Right kidney (tissue), 9 donors: ENCODE results near the gene SLC35E2B.
"Not testable (repeated sequence)": the region's sequence is repeated elsewhere in the genome, so short reads cannot be mapped to it uniquely, and the experiment has no call there.

Source experiments
- DNase-seq: peaks from one replicate; pipeline ENCODE4 v3.0.0-alpha.2; 2016
- long read RNA-seq, 8 donors: transcript quantifications; one replicate each; lab custom pipeline, GENCODE V29; 2026

SLC35E2B gene
- long read RNA-seq, donor 1, full-length matches to known transcripts, result 6 of 35 reads
- long read RNA-seq, donor 1, partial matches to known transcripts, result 29 of 35 reads
- long read RNA-seq, donor 1, other reads (novel, unspliced or antisense), result 0 of 35 reads
- long read RNA-seq, donor 2, full-length matches to known transcripts, result 4 of 18 reads
- long read RNA-seq, donor 2, partial matches to known transcripts, result 14 of 18 reads
- long read RNA-seq, donor 2, other reads (novel, unspliced or antisense), result 0 of 18 reads
- long read RNA-seq, donor 3, full-length matches to known transcripts, result 9 of 17 reads
- long read RNA-seq, donor 3, partial matches to known transcripts, result 8 of 17 reads
- long read RNA-seq, donor 3, other reads (novel, unspliced or antisense), result 0 of 17 reads
- long read RNA-seq, donor 4, full-length matches to known transcripts, result 11 of 46 reads
- long read RNA-seq, donor 4, partial matches to known transcripts, result 30 of 46 reads
- long read RNA-seq, donor 4, other reads (novel, unspliced or antisense), result 5 of 46 reads
- long read RNA-seq, donor 5, full-length matches to known transcripts, result 7 of 7 reads
- long read RNA-seq, donor 5, partial matches to known transcripts, result 0 of 7 reads
- long read RNA-seq, donor 5, other reads (novel, unspliced or antisense), result 0 of 7 reads
- long read RNA-seq, donor 6, full-length matches to known transcripts, result 5 of 17 reads
- long read RNA-seq, donor 6, partial matches to known transcripts, result 7 of 17 reads
- long read RNA-seq, donor 6, other reads (novel, unspliced or antisense), result 5 of 17 reads
- long read RNA-seq, donor 7, full-length matches to known transcripts, result 17 of 36 reads
- long read RNA-seq, donor 7, partial matches to known transcripts, result 19 of 36 reads
- long read RNA-seq, donor 7, other reads (novel, unspliced or antisense), result 0 of 36 reads
- long read RNA-seq, donor 8, full-length matches to known transcripts, result 16 of 21 reads
- long read RNA-seq, donor 8, partial matches to known transcripts, result 5 of 21 reads
- long read RNA-seq, donor 8, other reads (novel, unspliced or antisense), result 0 of 21 reads

DNA sequence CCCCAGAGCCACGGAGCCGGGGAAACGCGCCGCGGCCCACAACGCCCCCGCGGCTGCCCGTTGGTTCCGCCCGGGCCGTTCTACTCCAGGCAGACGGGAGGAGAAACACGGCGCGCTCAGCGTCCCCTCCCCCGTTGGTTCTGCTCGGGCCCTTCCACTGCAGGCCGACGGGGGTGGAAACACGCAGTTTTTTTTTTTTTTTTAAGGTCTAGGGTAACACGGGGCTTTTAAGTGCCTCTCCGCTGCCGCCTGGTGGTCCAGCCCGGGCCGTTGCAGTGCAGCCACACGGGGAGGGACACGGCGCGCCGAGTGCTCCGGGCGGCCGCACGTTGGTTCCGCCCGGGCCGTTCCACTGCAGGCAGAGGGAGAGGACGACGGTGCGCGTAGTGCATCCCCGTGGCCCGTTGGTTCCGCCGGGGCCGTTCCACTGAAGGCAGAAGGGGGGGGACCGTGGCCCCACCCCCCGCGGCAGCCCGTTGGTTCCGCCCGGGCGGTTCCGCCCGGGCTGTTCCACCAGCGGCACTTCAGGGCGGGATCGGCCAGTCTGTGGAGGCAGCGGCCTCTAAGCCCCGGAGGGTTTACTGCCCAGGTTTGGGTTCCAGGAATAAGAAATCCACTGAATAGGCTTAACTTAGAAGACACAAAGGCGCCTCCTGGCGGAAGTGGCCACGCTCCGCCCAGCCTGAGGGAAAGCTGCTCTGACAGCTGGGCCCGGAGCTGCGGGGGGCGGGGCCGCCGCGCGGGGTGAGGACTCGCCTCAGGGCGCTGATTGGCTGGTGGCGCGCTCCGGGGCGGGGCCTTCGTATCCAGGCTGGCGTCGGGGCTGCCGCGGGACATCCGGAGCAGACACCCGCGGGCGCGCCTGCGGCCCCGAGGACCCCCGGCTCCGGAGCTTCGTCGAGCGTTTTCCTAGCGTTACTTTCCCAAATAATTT lies at the start of gene SLC35E2B:
Gene SLC35E2B, minus strand, starts transcription at position 82 of the 934 bp plus-strand sequence. CDS start 16,096 bp downstream, outside the sequence.
- peak; percentile 92 for DNase-seq

DNA sequence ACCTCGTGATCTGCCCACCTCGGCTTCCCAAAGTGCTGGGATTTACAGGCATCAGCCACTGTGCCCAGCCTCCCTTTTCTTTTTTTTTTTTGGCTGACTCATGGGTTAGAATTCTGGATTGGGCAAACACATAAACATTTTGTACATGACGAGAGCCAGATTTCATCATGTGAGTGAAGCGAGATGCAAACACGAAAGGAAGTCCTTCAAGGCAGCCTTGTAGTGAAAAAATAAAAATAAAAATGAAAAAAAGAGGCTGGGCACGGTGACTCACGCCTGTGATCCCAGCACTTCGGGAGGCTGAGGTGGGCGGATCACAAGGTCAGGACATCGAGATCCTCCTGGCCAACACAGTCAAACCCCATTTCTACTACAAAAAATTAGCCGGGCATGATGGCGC lies 48.4 kb upstream of the SLC35E2B start:
- DNase-seq, result not testable (repeated sequence)

DNA sequence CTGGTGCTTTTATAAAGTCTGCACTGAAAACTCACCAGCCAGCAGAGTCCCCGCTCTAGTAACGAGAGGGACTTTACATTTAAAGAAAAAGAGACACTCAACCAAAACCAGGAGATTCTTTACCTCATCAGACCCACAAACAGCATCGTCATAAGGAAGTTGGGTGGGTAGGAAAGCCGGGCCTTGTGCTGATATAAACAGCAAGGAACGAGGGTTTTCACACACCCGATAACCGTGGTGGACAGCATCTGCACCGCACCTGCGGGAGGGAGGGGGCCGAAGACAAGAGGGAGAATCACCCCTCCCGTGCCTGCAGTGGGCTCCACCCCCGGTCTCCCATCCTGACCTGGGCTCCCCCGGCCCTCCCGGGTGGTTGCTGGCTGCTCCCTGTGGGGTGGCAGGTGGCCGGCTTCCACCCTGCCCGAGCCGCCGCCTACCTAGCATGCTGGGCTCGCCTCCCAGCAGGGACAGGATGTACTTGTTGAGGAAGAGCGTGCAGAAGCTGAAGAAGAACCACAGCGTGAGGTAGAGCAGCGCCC lies 46.3 kb upstream of the SLC35E2B start:
- not testable (repeated sequence) for DNase-seq

DNA sequence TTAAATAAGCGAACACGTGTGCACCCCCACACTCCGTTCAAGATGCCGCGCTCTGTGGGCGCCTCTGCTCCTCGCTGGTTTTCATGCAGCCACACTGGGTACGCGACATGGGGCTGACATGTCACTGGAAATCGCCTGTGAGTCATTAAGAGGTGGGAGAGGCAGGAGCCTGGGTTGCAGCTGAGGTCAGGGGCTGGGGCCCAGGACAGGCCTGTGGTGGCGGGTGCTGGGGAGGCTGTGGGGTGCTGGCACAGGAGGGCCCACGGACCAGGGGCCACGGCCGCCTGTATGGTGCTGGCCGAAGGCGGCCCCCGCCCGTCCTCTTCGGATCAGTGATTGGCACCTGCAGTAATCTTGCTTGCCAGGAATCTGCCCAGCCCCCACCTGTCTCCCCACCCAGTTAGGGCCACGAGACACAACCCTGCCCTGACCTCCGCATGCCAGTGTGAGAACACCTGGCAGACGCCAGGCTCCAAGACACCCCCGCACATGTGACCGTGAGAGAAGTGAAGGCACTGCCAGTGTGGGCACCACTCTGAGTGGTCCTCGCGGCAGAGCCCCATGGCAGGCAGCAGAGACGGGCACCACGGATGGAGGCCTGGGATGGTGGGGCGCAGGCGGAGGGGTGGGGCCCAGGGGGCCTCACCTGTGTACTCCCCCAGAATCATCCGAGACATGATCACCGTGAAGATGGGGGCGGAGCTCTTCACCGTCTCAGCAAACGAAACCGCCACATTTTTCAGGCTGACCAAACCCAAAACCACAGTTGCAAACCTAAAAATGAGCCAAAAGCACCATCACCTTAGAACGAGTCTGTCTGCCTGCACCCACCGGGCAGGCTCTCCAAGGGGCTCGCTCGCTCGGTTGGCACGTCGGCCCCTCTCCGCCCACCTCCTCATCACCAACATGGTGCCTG lies 45.3 kb upstream of the SLC35E2B start:
- not testable (repeated sequence) for DNase-seq

DNA sequence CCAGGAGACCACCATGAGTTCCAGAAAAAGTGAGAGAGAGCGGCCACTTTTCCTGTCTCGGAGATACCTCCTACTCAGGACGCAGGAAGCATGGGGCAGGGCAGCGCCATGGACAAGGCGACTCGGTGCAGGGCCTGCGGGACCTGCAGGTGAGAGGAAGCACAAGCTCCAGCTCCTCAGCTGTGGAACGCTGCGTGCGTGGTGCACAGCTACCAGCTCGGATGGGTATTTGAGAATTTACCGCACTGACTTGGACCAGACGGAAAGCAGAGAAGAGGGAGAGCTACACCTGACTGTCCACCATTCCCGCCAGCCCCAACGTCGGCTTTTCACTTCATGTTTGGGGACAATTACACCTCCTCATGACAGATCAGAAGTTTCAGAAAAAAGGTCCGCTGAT lies 39.8 kb upstream of the SLC35E2B start:
- DNase-seq, result no peak

DNA sequence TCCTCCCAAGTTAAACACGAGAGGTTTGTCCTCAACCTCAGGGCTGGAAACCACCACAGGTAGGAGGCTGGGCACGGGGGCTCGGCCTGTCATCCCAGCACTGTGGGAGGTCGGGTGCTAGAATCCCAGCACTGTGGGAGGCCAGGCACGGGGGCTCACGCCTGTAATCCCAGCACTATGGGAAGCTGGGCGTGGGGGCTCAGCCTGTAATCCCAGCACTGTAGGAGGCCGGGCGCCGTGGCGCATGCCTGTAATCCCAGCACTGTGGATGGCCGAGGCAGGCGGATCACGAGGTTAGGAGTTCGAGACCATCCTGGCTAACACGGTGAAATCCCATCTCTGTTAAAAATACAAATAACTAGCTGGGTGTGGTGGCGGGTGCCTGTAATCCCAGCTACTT lies 38.3 kb upstream of the SLC35E2B start:
- no peak for DNase-seq

DNA sequence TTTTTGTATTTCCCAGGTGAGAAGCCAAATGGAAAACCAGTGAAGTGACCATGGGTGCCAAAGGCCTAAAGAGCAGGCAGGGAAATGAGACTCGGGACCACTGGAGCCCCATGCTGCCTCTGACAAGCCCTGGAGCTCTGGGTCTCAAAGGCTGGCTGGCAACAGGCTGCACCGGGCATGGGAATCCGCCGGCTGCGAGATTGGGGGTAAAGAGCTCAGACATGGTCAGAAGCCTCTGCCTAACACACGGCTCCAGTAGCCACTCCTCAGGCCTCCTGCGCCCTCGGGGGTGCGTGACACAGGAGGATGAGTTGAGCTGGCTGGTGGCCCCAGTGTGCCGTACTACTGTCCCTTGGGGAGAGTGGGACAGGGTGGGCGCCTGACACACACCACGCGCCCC lies 37.6 kb upstream of the SLC35E2B start:
- DNase-seq, result not testable (repeated sequence)

DNA sequence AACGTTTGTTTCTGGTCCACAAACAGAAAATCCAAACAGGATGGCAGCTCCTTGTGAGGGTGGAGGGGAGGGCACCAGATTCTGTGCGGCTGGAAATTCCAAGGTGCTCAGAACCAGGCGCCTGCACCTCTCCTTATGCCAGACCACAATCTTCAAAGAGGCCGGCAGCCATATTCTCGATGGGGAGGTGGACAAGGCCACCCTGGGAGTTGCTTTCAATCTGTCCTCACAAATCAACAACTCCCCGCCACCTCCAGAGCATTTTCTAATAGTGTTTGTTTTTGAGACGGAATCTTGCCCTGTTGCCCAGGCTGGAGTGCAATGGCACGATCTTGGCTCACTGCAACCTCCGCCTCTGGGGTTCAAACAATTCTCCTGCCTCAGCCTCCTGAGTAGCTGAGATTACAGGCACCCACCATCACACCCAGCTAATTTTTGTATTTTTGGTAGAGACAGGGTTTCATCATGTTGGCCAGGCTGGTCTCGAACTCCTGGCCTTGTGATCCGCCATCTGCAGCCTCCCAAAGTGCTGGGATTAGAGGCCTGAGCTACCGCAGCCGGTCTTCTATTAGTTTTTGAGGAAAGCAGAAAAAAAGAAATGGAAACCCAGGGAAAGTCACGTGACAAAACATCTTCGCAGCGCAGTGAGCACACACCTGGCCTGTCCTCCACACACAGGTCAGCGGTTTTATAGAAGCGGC lies 36.7 kb upstream of the SLC35E2B start:
- DNase-seq, result not testable (repeated sequence)

DNA sequence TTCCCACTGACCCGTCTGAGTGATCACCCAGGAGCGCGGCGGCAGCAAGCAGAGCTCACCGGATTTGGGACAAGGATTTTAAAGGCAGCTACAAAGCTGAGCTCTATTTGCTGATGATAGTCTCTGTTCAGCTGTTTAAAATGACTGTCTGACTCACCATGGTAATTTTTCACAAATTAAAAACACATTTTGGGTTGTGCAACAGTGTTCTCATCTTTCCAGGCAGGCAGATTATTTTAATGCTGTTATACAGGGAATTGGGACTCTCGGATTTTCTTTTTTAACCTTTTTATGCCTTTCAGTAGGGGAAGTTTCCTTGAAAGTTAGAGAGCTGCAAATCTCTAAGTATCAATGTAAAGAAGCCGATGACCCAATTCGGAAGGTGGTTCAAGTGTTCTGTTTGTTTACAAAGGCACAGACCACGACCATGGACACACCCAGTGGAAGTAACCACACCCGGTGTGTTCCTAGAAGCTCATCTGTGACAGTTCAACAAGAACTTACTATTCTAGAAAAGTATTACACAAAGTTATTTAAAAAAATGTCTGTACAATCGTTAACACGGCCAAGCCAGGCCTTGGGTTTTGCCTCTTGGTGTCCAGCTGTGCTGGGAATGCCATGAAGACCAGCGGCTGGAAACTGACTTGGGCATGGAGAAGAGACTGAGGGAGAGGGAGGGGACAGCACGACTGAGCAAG lies 35.9 kb upstream of the SLC35E2B start:
- DNase-seq, result not testable (repeated sequence)

DNA sequence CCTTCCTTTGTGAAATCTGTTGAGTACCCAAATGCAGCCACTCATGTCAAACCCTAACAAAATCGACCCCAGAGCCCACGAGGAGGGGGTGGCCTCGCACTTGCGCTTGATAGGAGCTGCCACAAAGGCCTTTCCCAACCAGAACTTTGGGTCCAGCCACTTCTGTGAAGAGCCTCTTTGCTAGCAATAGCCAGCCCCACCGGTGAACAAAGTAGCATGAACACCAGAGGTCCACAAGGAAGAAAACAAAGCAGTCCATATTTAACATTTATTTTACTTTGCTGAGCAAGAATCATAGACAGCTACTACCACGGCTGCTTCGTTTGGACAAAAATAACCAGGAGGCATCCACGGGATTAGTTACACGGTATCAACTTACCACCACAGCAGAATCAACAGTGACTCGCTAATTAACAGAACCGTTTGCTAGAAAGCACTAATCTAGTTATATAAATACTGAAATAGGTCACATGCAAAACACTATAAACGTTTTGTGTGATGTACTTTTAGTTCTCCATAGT lies 34.6 kb upstream of the SLC35E2B start:
- not testable (repeated sequence) for DNase-seq

DNA sequence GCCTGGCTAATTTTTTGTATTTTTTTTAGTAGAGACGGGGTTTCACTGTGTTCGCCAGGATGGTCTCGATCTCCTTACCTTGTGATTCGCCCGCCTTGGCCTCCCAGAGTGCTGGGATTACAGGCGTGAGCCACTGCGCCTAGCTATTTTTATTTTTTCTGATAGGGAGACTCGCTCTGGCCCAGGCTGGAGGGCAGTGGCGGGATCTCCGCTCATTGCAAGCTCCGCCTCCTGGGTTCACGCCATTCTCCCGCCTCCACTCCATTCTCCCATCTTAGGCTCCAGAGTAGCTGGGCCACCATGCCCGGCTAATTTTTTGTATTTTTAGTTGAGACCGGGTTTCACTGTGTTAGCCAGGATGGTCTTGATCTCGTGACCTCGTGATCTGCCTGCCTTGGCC lies 33.5 kb upstream of the SLC35E2B start:
- not testable (repeated sequence) for DNase-seq

DNA sequence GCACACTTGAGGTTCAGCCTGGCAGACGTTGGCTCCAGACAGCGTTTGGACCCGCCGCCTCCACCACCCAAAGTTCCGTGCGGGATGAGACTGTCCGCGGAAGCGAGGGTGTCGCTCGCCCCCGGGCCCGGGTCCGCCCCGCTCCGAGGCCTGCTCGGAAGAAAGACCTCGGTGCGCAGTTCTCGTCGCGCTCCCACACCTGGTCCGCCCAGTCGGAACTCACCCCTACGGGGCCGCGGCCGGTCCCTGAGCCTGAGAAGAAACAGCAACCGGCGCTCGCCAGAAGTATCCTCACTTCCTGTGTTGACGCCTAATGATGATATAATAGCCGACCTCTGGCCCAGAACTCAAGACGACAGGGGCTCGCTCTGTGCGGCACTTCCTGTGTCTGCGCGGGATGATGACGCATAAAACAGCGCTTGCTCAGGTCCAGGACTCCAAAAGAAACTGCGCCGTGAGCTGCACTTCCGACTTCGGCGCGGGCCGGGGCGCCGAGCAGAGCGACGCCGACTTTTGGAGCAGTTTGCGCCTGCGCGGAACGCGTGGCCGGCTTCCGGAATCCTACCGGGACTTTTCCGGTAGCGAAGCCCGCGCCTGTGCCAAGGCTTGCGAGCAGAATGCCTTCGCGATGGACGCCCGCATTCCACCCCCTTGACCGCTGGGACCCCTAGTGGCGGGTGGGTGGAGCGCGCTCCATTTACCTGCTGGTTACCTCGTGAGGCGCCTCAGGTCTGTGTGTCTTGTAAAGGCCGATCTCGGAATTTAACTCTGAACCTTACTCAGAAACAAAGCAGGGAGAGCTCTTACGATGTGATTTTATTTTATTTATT lies 31.7 kb upstream of the SLC35E2B start, which contains the start of gene CDK11A:
Gene CDK11A, minus strand, starts transcription at position 323 of the 830 bp plus-strand sequence. CDS start 1,539 bp downstream, outside the sequence.
- DNase-seq, result peak; percentile 90

DNA sequence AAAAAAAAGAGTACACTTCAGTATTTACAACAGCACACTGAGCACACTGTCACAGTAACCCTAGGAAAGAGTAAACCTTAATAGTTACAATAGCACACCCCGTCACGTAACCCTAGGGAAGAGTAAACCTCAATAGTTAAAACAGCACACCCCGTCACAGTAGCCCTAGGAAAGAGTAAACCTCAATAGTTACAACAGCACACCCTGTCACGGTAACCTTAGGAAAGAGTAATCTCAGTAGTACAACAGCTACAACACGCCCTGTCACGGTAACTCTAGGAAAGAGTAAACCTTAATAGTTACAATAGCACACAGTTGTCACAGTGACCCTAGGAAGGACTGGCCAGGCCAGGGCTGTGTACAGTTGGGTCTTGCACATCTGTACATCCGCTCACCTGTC lies 28.6 kb upstream of the SLC35E2B start:
- no peak for DNase-seq

DNA sequence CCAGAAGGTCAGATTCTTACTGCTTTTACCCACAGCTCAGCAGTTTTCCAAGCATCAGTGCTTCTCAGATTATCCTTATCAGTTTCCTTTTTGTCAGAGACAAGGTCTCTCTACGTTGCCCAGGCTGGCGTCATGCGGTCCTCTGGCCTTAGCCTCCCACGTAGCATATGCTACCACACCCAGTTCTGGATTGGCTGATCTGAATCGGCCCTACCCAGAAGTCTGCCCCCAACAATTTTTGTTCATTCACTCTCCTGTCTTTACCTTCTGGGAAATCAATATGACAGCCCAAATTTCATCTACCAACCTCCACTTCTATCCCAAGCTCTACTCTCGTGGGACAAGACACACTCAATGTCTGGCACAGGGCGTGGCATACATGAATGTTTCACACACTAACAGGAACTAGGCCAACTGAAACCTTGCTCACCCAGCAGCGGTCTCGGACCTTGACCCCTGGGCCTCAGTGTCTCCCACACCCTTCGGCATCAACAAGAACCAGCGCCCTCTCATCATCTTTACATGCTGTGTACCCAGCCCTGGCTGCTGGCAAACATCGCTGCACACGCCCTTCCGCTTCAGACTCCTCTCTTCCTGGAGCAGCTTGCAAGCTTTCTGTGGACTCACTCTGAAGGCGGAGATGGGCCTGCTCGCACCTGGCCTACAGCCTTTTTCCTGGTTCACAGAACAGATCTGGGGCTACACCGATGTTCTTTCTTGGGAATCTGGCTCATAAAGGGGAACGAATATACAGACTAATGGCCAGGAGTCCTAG lies 22.7 kb upstream of the SLC35E2B start:
- not testable (repeated sequence) for DNase-seq

DNA sequence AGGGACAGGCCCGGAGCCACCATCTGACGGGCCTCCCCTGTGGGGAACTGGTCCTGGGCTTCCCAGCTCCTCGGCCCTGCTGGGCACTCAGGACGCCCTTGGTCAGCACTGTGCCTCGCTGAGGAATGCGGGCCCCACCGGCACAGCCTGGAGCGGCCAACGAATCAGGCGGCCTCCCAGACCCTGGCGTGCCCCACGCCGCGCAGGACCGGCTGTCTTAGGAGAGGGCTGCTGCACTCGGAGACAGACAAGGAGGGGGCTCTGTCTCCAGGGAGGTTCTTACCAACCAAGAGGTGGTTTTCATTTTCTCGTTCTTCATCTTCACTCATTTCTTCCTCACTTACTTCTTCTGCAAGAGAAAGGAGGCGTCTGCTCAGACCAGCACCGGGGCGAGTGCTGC lies 15.3 kb upstream of the SLC35E2B start:
- not testable (repeated sequence) for DNase-seq

DNA sequence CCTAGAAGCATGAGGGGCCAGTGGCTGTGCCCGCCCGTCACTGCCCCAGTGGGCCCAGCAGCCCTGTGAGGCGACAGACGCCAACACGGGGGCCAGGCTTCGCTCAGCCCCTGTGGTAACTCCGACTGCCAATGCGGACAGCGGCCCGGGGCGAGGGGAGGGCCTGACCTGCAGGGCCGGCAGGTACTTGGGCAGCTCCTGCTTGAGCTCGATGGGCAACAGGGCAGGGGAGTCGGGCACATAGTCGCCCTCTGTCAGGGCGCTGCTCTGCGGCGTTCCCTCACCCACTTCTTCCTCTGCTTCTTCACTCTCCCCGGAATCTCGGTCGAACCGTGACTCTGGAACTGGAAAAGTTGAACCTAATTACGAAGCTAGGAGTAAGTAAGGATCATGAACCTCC lies 14.6 kb upstream of the SLC35E2B start:
- DNase-seq, result not testable (repeated sequence)

DNA sequence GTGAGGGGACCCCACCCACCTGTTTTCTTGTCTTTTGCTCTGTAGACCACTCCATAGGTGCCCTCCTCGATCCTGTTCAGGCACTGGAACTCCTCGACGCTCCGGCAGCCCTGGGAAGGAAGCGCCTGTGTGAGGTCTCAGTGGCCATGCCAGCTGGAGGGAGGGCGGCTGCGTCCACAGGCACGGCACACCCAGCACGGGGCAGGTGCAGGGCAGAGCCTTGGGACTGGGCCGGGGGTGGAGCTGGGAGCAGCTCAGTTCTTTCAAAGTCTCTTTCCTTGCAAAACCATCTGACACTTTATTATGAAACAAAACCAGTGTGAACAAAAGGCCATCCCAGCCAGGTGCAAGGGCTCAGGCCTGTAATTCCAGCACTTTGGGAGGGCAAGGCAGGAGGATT lies 13.0 kb upstream of the SLC35E2B start:
- DNase-seq, result not testable (repeated sequence)
